Right lobe of liver (tissue), 6 donors: ENCODE measurements around the gene XRN1. TPM values are rescaled to one million over a fixed set of nuclear protein-coding genes. Genes with fewer than 3 reads are reported as not detected.
"Not testable (repeated sequence)": the region's sequence is repeated elsewhere in the genome, so short reads cannot be mapped to it uniquely, and the experiment has no call there.

Experiments
- ATAC-seq, 4 donors: fragments of 200-7000 bp; cut with Tn5 transposase; one replicate each; pipeline ENCODE4 v1.9.1; 2020; ENCODE audit warnings: mild to moderate bottlenecking in 4 of 4, moderate library complexity in 4 of 4
- DNase-seq, 3 donors: peaks; one replicate each; pipeline ENCODE4 v3.0.0-alpha.2; 2020
- H3K27ac ChIP-seq, 3 donors: fragments of 200-600 bp; one replicate each; pipeline ENCODE4 v1.8.0; 2022
- H3K27me3 ChIP-seq, 2 donors: fragments of 200-600 bp; one replicate each; pipeline ENCODE4 v1.8.0; 2022
- H3K36me3 ChIP-seq, 4 donors: fragments of 200-600 bp; sonication (generic) in 1 of 4; one replicate each; pipeline versions ENCODE4 v1.5.1 to v1.8.0; 2017 to 2022; ENCODE audit warnings: control low read depth in 1 of 4
- H3K4me1 ChIP-seq, 4 donors: fragments of 200-600 bp; sonication (generic) in 1 of 4; one replicate each; pipeline versions ENCODE4 v1.5.1 to v1.8.0; 2017 to 2022; ENCODE audit warnings: control low read depth in 1 of 4
- H3K4me3 ChIP-seq, 3 donors: fragments of 200-600 bp; one replicate each; pipeline ENCODE4 v1.8.0; 2022
- H3K9me3 ChIP-seq, 4 donors: fragments of 200-600 bp; sonication (generic) in 1 of 4; one replicate each; pipeline versions ENCODE4 v1.5.1 to v1.8.0; 2017 to 2022; ENCODE audit warnings: control low read depth in 1 of 4
- CTCF ChIP-seq, 4 donors: fragments of 200-600 bp in 3 of 4; fragments of 450-650 bp in 1 of 4; IDR thresholded peaks; one replicate each; pipeline versions ENCODE4 v1.5.1 to v1.8.0; 2016 to 2022; ENCODE audit warnings: antibody characterized with exemption in 4 of 4, mild to moderate bottlenecking in 2 of 4
- POLR2A ChIP-seq: fragments of 450-650 bp; IDR thresholded peaks from one replicate; pipeline ENCODE4 v1.6.1; 2017; ENCODE audit warnings: antibody characterized with exemption, mild to moderate bottlenecking
- WGBS: methylation state at CpG from one replicate; pipeline ENCODE4 v1.1.6; 2018; ENCODE audit warnings: low coverage, low lambda C conversion rate; ENCODE audit not compliant: insufficient coverage; ENCODE audit errors: missing lambda C conversion rate; 5-methylcytosine and 5-hydroxymethylcytosine counted together
- intact Hi-C, 2 donors: fragments of 100-400 bp; cut with DNase I; formaldehyde crosslinking; loops; one replicate each; pipeline versions ENCODE4 v1.11.2 to v1.14.1; 2022
- total RNA-seq, 6 experiments: library from RNA; depleted of rRNA in 2 of 6; stranded (reverse); fragments of >200 nt in 2 of 6; fragmentation: NEBNext Ultra II Directional in 3 of 6; extraction: Animal tissue kit (Norgen Biotek cat#: 25700) in 3 of 6; gene quantifications; one replicate each; pipeline versions ENCODE4 v1.1.0 to v1.2.4, GENCODE V29; 2016 to 2023
- donor health status: DM: no; HTN: yes; CAD: no.
- donor health status: DM: no; HTN: no; CAD: no.
- donor health status: DM: no; HTN: no; CAD: no.
- donor health status: DM: no; HTN: yes; CAD: no.
- donor health status: DM: no; HTN: yes; CAD: no.

The XRN1 gene
- total RNA-seq, 6 experiments from 2014 or later = 21.4 to 30.8 (median 24.8) TPM

DNA sequence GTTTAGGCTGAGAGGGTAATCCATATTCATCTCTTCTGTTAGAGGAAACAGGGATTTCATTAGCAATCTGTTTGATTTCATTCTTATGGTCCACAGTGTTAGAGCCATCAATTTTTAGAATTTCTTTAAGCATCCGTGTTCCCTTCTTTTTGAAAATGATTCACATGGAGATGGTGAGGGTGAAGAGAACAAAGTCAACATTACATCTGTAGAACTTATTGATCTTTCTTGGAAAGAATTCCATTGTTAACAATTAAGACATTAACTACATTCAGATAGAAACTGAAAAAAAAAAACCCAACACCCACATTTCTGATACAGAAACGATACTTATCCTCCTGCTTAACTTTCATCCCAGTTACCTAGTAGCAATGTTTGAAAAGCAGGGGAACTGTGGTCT lies 115.4 kb downstream of the XRN1 start:
- intact Hi-C loops = no loop called here
- Histone ChIP-seq H3K4me3 (no peak overlapping the region), H3K36me3 (peaks cover 0 to 25% (median 14%) of the 10 kb centered on the region in 4 donors), H3K27ac (no peak overlapping the region), H3K4me1 (no peaks in the 10 kb centered on the region), H3K9me3 (no peaks in the 10 kb centered on the region), H3K27me3 (no peaks in the 10 kb centered on the region)
- DNase-seq = no peak
- no peak for TF ChIP-seq CTCF (IDR thresholded peaks at IDR 0.05)
- no peak for TF ChIP-seq POLR2A
- no peak for ATAC-seq
- 53% methylated on average over 2 of the region's 2 CpGs for WGBS

DNA sequence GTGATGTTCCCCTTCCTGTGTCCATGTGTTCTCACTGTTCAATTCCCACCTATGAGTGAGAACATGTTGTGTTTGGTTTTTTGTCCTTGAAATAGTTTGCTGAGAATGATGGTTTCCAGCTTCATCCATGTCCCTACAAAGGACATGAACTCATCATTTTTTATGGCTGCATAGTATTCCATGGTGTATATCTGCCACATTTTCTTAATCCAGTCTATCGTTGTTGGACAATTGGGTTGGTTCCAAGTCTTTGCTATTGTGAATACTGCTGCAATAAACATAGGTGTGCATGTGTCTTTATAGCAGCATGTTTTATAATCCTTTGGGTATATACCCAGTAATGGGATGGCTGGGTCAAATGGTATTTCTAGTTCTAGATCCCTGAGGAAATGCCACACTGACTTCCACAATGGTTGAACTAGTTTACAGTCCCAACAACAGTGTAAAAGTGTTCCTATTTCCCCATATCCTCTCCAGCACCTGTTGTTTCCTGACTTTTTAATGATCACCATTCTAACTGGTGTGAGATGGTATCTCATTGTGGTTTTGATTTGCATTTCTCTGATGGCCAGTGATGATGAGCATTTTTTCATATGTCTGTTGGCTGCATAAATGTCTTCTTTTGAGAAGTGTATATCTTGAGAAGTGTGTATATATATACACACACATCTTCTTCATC lies 123.4 kb downstream of the XRN1 start:
- ATAC-seq, H3K9me3 ChIP-seq, H3K4me1 ChIP-seq, DNase-seq, H3K27ac ChIP-seq, H3K27me3 ChIP-seq, intact Hi-C loops, H3K4me3 ChIP-seq: not testable (repeated sequence)
- peaks cover 0 to 11% (median 6%) of the 10 kb centered on the region in 4 donors for H3K36me3 ChIP-seq
- WGBS = 88% methylated on average over 1 of the region's 1 CpG

DNA sequence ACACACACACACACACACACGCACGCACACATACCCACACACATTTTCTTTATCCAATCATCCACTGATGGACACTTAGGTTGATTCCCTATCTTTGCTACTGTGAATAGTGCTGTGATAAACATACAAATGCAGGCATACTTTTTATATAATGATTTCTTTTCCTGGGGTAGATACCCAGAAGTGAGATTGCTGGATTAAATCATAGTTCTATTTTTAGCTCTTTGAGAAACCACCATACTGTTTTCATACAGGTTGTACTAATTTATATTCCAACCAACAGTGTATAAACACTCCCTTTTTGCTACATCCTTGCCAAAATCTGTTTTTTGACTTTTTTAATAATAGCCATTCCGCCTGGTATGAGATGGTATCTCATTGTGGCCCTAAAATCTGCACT lies 127.9 kb downstream of the XRN1 start:
- no peaks in the 10 kb centered on the region for H3K9me3 ChIP-seq
- TF ChIP-seq CTCF (IDR thresholded peaks at IDR 0.05) = no peak
- TF ChIP-seq POLR2A = no peak
- no peaks in the 10 kb centered on the region for H3K36me3 ChIP-seq
- H3K27ac ChIP-seq = no peak overlapping the region
- intact Hi-C loops = no loop called here
- ATAC-seq (no peak), DNase-seq (no peak)
- H3K4me1 ChIP-seq = peaks cover 0 to 24% (median 6%) of the 10 kb centered on the region in 4 donors
- H3K27me3 ChIP-seq = no peaks in the 10 kb centered on the region
- H3K4me3 ChIP-seq = no peak overlapping the region
- 93% methylated on average over 3 of the region's 3 CpGs for WGBS

GRCh38 chr3:142319094-142319493 lies 128.7 kb downstream of the XRN1 start:
- no peak overlapping the region for H3K27ac ChIP-seq
- intact Hi-C loops = no loop called here
- no peaks in the 10 kb centered on the region for H3K27me3 ChIP-seq
- peaks cover 0 to 24% (median 6%) of the 10 kb centered on the region in 4 donors for H3K4me1 ChIP-seq
- TF ChIP-seq POLR2A = no peak
- TF ChIP-seq CTCF (IDR thresholded peaks at IDR 0.05) = no peak
- DNase-seq (no peak), ATAC-seq (peak; percentile 39 to 68 (median 54))
- no peaks in the 10 kb centered on the region for H3K36me3 ChIP-seq
- no peaks in the 10 kb centered on the region for H3K9me3 ChIP-seq
- 46% methylated on average over 1 of the region's 1 CpG for WGBS
- no peak overlapping the region for H3K4me3 ChIP-seq

GRCh38 chr3:142318331-142318730 lies 129.5 kb downstream of the XRN1 start:
- intact Hi-C loops = no loop called here
- DNase-seq (no peak), ATAC-seq (no peak)
- H3K4me1 ChIP-seq = peaks cover 0 to 24% (median 6%) of the 10 kb centered on the region in 4 donors
- H3K27me3 ChIP-seq = no peaks in the 10 kb centered on the region
- no peak overlapping the region for H3K27ac ChIP-seq
- no peaks in the 10 kb centered on the region for H3K36me3 ChIP-seq
- TF ChIP-seq CTCF (IDR thresholded peaks at IDR 0.05) (no peak), POLR2A (no peak)
- H3K4me3 ChIP-seq = no peak overlapping the region
- no peaks in the 10 kb centered on the region for H3K9me3 ChIP-seq

DNA sequence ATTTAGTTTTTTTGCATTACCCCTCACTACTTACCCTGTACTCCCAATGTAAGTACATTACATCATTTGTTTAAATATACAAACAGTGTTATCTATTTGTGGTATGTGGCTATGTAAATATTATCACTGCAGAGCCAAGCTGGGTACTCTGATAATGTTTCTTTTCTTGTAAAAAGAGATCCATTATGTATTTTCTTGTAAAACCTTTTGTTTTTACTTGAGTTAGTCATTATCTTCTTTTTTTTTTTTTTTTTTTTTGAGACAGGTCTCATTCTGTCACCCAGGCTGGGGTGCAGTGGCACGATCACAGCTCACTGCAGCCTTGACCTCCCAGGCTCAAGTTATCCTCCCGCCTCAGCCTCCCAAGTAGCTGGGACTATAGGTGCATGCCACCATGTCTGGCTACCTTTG lies 131.9 kb downstream of the XRN1 start:
- DNase-seq, H3K27me3 ChIP-seq, H3K4me3 ChIP-seq, H3K9me3 ChIP-seq, intact Hi-C loops, H3K27ac ChIP-seq: not testable (repeated sequence)
- WGBS = 95% methylated on average over 2 of the region's 2 CpGs
- H3K36me3 ChIP-seq = peaks cover 0 to 18% (median 10%) of the 10 kb centered on the region in 4 donors
- ATAC-seq = peak; percentile 81 to 88 (median 88)
- H3K4me1 ChIP-seq = peaks cover 0 to 24% (median 6%) of the 10 kb centered on the region in 4 donors
